Activated CD8-positive, alpha-beta T cell treated with anti-CD3 and anti-CD28 coated beads for 36 hours (primary cell): Measurements from ENCODE around the gene SGMS1. TPM values are rescaled to one million over a fixed set of nuclear protein-coding genes. Genes with fewer than 3 reads are reported as not detected.

Source experiments
- ATAC-seq: fragments of 200-7000 bp; cut with Tn5 transposase; one replicate; pipeline ENCODE4 v1.10.0; 2021; ENCODE audit warnings: mild to moderate bottlenecking, moderate library complexity
- CTCF ChIA-PET: fragments of 350-600 bp; sonication (Branson Sonifier 250); formaldehyde crosslinking; loops from one replicate; lab custom pipeline; 2021; ENCODE audit warnings: antibody characterized with exemption; lab: Charles Lee
- POLR2A ChIA-PET: fragments of 350-600 bp; sonication (Branson Sonifier 250); formaldehyde crosslinking; loops from one replicate; lab custom pipeline; 2021; ENCODE audit warnings: antibody characterized with exemption; lab: Charles Lee
- DNase-seq: peaks from one replicate; pipeline ENCODE4 v3.0.0-alpha.2; 2020
- H3K27ac Mint-ChIP-seq: one replicate; pipeline ENCODE4 v1.8.0; 2021; ENCODE audit warnings: mild to moderate bottlenecking, mixed read lengths
- H3K27me3 Mint-ChIP-seq: one replicate; pipeline ENCODE4 v1.8.0; 2021; ENCODE audit warnings: mixed read lengths
- H3K36me3 Mint-ChIP-seq: one replicate; pipeline ENCODE4 v1.8.0; 2021; ENCODE audit warnings: low read depth, mixed read lengths
- H3K4me1 Mint-ChIP-seq: one replicate; pipeline ENCODE4 v1.8.0; 2021; ENCODE audit warnings: low read depth, mixed read lengths
- H3K4me3 Mint-ChIP-seq: one replicate; pipeline ENCODE4 v1.8.0; 2021; ENCODE audit warnings: mild to moderate bottlenecking, moderate library complexity, mixed read lengths
- H3K9me3 Mint-ChIP-seq: one replicate; pipeline ENCODE4 v1.8.0; 2021; ENCODE audit warnings: mixed read lengths
- intact Hi-C: fragments of 100-400 bp; cut with micrococcal nuclease; formaldehyde crosslinking; loops from one replicate; pipeline ENCODE4 v1.10.0; 2022
- total RNA-seq, 2 experiments: library from RNA; stranded (reverse); gene quantifications; one replicate each; pipeline ENCODE4 v1.2.3, GENCODE V29; 2021
- TF ChIP-seq, protein P1 (sequence below): fragments of 200-600 bp; IDR thresholded peaks from one replicate; pipeline ENCODE4 v1.8.0; 2022; ENCODE audit warnings: antibody characterized with exemption, mild to moderate bottlenecking

Gene SGMS1
- total RNA-seq, 2 experiments from 2014 or later: 9.0 to 10.6 TPM

- TF ChIP-seq, protein P1, sequence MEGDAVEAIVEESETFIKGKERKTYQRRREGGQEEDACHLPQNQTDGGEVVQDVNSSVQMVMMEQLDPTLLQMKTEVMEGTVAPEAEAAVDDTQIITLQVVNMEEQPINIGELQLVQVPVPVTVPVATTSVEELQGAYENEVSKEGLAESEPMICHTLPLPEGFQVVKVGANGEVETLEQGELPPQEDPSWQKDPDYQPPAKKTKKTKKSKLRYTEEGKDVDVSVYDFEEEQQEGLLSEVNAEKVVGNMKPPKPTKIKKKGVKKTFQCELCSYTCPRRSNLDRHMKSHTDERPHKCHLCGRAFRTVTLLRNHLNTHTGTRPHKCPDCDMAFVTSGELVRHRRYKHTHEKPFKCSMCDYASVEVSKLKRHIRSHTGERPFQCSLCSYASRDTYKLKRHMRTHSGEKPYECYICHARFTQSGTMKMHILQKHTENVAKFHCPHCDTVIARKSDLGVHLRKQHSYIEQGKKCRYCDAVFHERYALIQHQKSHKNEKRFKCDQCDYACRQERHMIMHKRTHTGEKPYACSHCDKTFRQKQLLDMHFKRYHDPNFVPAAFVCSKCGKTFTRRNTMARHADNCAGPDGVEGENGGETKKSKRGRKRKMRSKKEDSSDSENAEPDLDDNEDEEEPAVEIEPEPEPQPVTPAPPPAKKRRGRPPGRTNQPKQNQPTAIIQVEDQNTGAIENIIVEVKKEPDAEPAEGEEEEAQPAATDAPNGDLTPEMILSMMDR: no peak
- peaks cover 24% of the 10 kb centered on the region for H3K4me1 Mint-ChIP-seq
- CTCF ChIA-PET: interaction anchor here (2.8 kb wide), 1 partner anchor 8 kb away, joined by 10 read pairs; no protein-coding TSS in a partner anchor
- no peak for DNase-seq
- ATAC-seq: no peak
- intact Hi-C loops: no loop called here
- no peak overlapping the region for H3K4me3 Mint-ChIP-seq
- H3K36me3 Mint-ChIP-seq: peaks cover 24% of the 10 kb centered on the region
- POLR2A ChIA-PET: no interaction called here
- H3K27ac Mint-ChIP-seq: no peak overlapping the region
- H3K27me3 Mint-ChIP-seq: no peaks in the 10 kb centered on the region
- peaks cover 3% of the 10 kb centered on the region for H3K9me3 Mint-ChIP-seq
Observed at GRCh38 chr10:50423448-50423847, 200.3 kb downstream of the SGMS1 start.

DNA sequence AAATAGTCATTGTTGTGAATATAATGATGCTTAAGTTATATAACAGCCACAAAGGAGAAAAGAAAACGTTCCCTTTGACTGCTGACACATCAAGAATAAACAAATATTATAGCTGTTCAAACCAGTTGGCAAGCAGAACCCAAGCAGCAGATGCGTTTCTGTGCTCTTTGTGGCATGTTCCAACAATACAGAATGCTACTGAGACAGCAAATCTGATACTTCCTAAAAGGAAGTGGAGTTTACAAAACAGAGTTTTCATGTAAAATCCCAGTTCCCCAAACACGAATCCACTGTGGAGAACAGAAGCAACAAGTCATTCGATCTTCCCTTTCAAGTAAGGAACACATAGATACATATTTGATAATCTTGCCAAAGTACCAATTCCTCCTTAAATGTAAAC lies 201.5 kb downstream of the SGMS1 start:
- Mint-ChIP-seq H3K9me3 (peaks cover 3% of the 10 kb centered on the region), H3K36me3 (peaks cover 19% of the 10 kb centered on the region), H3K27ac (no peak overlapping the region), H3K27me3 (no peaks in the 10 kb centered on the region), H3K4me1 (peaks cover 33% of the 10 kb centered on the region), H3K4me3 (no peak overlapping the region)
- ChIA-PET POLR2A (no interaction called here), CTCF (interaction anchor here (1.0 to 3.2 kb wide), 4 partner anchors 9 to 56 kb away, joined by 3 to 13 read pairs (median 7); no protein-coding TSS in a partner anchor)
- TF ChIP-seq, protein P1: no peak
- intact Hi-C loops: no loop called here
- no peak for DNase-seq
- ATAC-seq: no peak

DNA sequence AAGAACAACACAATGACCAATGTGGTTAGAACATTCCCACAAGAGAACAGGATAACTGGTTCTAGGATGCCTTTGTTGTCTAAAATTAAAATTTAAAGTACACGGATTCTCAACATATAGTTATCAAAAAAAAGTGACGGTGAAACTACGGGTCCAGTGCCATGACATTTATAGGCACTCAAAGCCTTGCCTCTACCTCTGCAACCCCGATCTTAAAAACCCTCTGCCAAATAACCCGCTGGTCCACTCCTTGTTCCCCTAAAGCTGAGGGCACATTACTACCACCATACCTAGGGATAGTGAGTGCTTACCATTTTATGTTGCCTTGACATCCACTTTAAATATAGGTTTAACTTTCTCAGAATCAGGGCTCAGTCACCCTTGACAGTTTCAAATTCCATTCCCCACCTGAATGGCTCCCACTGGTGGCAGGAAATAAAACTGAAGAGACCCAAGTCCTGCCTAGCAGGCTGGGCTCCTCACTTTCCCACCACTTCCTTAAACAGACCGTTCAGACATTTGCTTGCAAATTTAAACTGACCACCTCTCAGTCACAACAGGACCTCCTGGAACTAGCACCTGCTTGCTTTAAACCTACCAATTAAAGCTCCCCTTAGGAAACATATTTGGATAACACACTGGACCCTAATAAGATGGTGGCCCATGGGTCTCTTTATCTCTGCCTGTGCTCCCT lies 202.6 kb downstream of the SGMS1 start:
- ATAC-seq: peak; percentile 54
- CTCF ChIA-PET: interaction anchor here (0.7 to 3.2 kb wide), 9 partner anchors 10 to 223 kb away, joined by 3 to 13 read pairs (median 3); no protein-coding TSS in a partner anchor
- peaks cover 30% of the 10 kb centered on the region for H3K4me1 Mint-ChIP-seq
- peaks cover 11% of the 10 kb centered on the region for H3K36me3 Mint-ChIP-seq
- DNase-seq: peak; percentile 48
- intact Hi-C loops: no loop called here
- no peak overlapping the region for H3K4me3 Mint-ChIP-seq
- H3K9me3 Mint-ChIP-seq: peaks cover 3% of the 10 kb centered on the region
- TF ChIP-seq, protein P1: peak; percentile 73
- H3K27ac Mint-ChIP-seq: no peak overlapping the region
- POLR2A ChIA-PET: no interaction called here
- H3K27me3 Mint-ChIP-seq: no peaks in the 10 kb centered on the region

DNA sequence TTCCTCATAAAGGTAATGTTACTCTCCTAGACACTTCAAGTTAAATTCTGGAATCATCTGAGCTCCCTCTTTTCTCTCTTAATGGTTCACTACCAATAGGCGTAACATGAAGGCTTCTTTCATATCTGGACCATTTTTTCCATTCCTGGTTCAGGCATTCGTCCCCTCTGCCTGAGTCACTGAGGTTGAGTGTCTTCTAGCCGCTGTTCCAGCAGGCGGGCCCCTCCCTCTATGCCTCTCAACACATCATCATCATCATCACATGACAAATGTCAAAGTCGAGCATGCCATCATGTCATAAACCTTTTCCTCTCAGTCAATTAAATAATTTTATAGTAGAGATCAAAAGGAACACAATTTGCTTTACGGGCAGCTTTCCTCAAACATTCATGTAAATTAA lies 203.6 kb downstream of the SGMS1 start:
- DNase-seq: no peak
- intact Hi-C loops: no loop called here
- Mint-ChIP-seq H3K36me3 (peaks cover 8% of the 10 kb centered on the region), H3K4me1 (peaks cover 34% of the 10 kb centered on the region), H3K4me3 (no peak overlapping the region), H3K27me3 (no peaks in the 10 kb centered on the region), H3K27ac (no peak overlapping the region), H3K9me3 (no peaks in the 10 kb centered on the region)
- no peak for ATAC-seq
- TF ChIP-seq, protein P1: no peak
- ChIA-PET CTCF (interaction anchor here (0.7 to 3.2 kb wide), 6 partner anchors 12 to 202 kb away, joined by 3 to 13 read pairs (median 4); no protein-coding TSS in a partner anchor), POLR2A (interaction anchor here (0.7 to 1.0 kb wide), 2 partner anchors 12 to 13 kb away, joined by 3 read pairs; no protein-coding TSS in a partner anchor)

DNA sequence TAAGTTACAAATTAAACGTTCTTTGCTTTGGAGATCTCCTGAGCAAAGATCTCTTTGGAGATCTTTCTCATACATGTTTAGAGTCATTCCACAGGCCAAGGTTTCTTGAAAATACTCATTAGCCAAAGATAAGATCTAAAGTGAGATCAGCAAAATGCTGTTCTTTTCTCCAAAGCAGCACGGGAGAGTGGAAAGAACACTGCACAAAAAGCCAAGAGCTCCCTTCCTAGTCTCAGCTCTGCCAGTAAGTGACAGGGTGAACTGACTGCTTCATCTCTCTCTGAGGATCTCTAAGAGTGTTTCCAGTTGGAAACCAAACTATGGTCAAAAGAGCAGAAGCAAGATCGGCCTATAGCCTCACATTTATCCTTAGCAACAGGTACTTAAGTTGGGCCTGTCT lies 204.0 kb downstream of the SGMS1 start:
- Mint-ChIP-seq H3K9me3 (no peaks in the 10 kb centered on the region), H3K36me3 (peaks cover 4% of the 10 kb centered on the region), H3K4me1 (peaks cover 34% of the 10 kb centered on the region), H3K4me3 (no peak overlapping the region), H3K27ac (no peak overlapping the region), H3K27me3 (no peaks in the 10 kb centered on the region)
- TF ChIP-seq, protein P1: no peak
- ATAC-seq (no peak), DNase-seq (no peak)
- CTCF ChIA-PET: interaction anchor here (0.9 to 3.2 kb wide), 5 partner anchors 12 to 202 kb away, joined by 3 to 13 read pairs (median 5); no protein-coding TSS in a partner anchor
- POLR2A ChIA-PET: interaction anchor here (0.6 to 1.0 kb wide), 3 partner anchors 12 to 13 kb away, joined by 3 read pairs; no protein-coding TSS in a partner anchor
- intact Hi-C loops: loop anchor here (5.0 kb wide), 1 partner anchor 208 kb away; no protein-coding TSS in a partner anchor
